Stimulated activated CD8-positive, alpha-beta memory T cell treated with anti-CD3 and anti-CD28 coated beads, Interleukin-12 subunit alpha, Interleukin-12 subunit beta, amount 100 ng/mL, for 4 hours (primary cell): ENCODE data around the gene GNPTAB.
"Not testable (repeated sequence)": the region's sequence is repeated elsewhere in the genome, so short reads cannot be mapped to it uniquely, and the experiment has no call there.

Source experiments
- DNase-seq: peaks from one replicate; pipeline ENCODE4 v3.0.0-alpha.2; 2020; ENCODE audit warnings: low read depth

The GNPTAB gene

GRCh38 chr12:101737476-101737875, 93.3 kb downstream of the GNPTAB start:
- no peak for DNase-seq

GRCh38 chr12:101734482-101734881, 96.3 kb downstream of the GNPTAB start:
- DNase-seq: not testable (repeated sequence)

- no peak for DNase-seq
These were observed 97.6 kb downstream of the GNPTAB start for GRCh38 chr12:101733166-101733565.

- no peak for DNase-seq
These were observed 98.4 kb downstream of the GNPTAB start for GRCh38 chr12:101732318-101732717.

- no peak for DNase-seq
These were observed 100.9 kb downstream of the GNPTAB start for GRCh38 chr12:101729842-101730241.

- DNase-seq: no peak
These were observed 103.7 kb downstream of the GNPTAB start for GRCh38 chr12:101727098-101727497.

GRCh38 chr12:101722392-101722791, 108.4 kb downstream of the GNPTAB start:
- DNase-seq: no peak

GRCh38 chr12:101720118-101720517, 110.6 kb downstream of the GNPTAB start:
- DNase-seq: no peak

- DNase-seq: no peak
These were observed 111.2 kb downstream of the GNPTAB start for GRCh38 chr12:101719566-101719965.

- no peak for DNase-seq
These were observed 115.8 kb downstream of the GNPTAB start for GRCh38 chr12:101714877-101715444.

- DNase-seq: no peak
These were observed 116.8 kb downstream of the GNPTAB start for GRCh38 chr12:101713930-101714329.

- no peak for DNase-seq
These were observed 117.6 kb downstream of the GNPTAB start for GRCh38 chr12:101713059-101713682.

- DNase-seq: no peak
These were observed 120.5 kb downstream of the GNPTAB start for GRCh38 chr12:101710288-101710687.

GRCh38 chr12:101707131-101707782, 123.5 kb downstream of the GNPTAB start:
- DNase-seq: no peak

GRCh38 chr12:101706403-101706802, 124.4 kb downstream of the GNPTAB start:
- DNase-seq: no peak

GRCh38 chr12:101703487-101703886, 127.3 kb downstream of the GNPTAB start:
- no peak for DNase-seq

- no peak for DNase-seq
These were observed 130.4 kb downstream of the GNPTAB start for GRCh38 chr12:101700299-101700820.

GRCh38 chr12:101698800-101699347, 131.9 kb downstream of the GNPTAB start:
- DNase-seq: no peak

GRCh38 chr12:101697930-101698799, 132.6 kb downstream of the GNPTAB start:
- DNase-seq: peak; percentile 2

- DNase-seq: peak; percentile 48
These were observed 133.4 kb downstream of the GNPTAB start, which contains the start of gene CHPT1 for GRCh38 chr12:101697197-101697929. TSS of gene CHPT1 (plus strand) at chr12:101697640. CDS start at chr12:101697862, 222 bp downstream.
